K562 (cell line): Measurements from ENCODE around the gene VIPR2. TPM values are rescaled to one million over a fixed set of nuclear protein-coding genes. Genes with fewer than 3 reads are reported as not detected.

Experiments used
- ATAC-seq: fragments of 200-7000 bp; cut with Tn5 transposase; 3 replicates; pipeline ENCODE4 v1.9.1; 2020; ENCODE audit warnings: moderate library complexity
- BruUV-seq: library from RNA; stranded (reverse); fragments of 400-500 nt; replicated peaks from 2 replicates; lab custom pipeline; 2021; lab: Mats Ljungman, UMichigan
- CTCF ChIA-PET: fragments of 300-600 bp; formaldehyde crosslinking; extraction: SDS; loops from one replicate; lab custom pipeline; 2021; ENCODE audit warnings: low intra/inter-chr PET ratio; lab: Yijun Ruan, JAX
- POLR2A ChIA-PET: fragments of 300-600, 350-650 bp; sonication (Branson Sonifier 250); formaldehyde crosslinking; extraction: SDS; loops from one replicate; lab custom pipeline; 2021; ENCODE audit warnings: antibody characterized with exemption, inconsistent platforms; lab: Yijun Ruan, JAX
- DNase-seq, 4 experiments: peaks; one replicate each; pipeline versions ENCODE4 v3.0.0 to v3.0.0-alpha.2; 2011 to 2018; ENCODE audit warnings: low spot score in 3 of 4, mixed read lengths in 3 of 4; ENCODE audit errors: extremely low read depth in 1 of 4
- FAIRE-seq: peaks from 2 replicates; lab custom pipeline; 2011; peaks lifted over from hg19 to GRCh38; lab: Jason Lieb, UNC
- H2AFZ ChIP-seq: 2 replicates; pipeline ENCODE4 v1.6.0; 2011; ENCODE audit warnings: low read depth, low read length, control low read depth, inconsistent platforms
- H3K27ac ChIP-seq: fragments of 200-600 bp; 3 replicates; pipeline ENCODE4 v1.8.0; 2011; ENCODE audit warnings: low read depth, mild to moderate bottlenecking, control low read depth, inconsistent platforms, low read length, moderate library complexity, mixed read lengths; ENCODE audit errors: extremely low read depth
- H3K27me3 ChIP-seq, 2 experiments: fragments of 300-600 bp in 1 of 2; 2 replicates in 1 of 2; 3 replicates in 1 of 2; pipeline versions ENCODE4 v1.6.0 to v1.8.0; 2011; ENCODE audit warnings: inconsistent platforms in 2 of 2, low read length in 2 of 2, mild to moderate bottlenecking in 1 of 2, mixed read lengths in 1 of 2, moderate library complexity in 1 of 2; ENCODE audit not compliant: control insufficient read depth in 2 of 2, insufficient read depth in 2 of 2
- H3K36me3 ChIP-seq: fragments of 300-600 bp; 3 replicates; pipeline ENCODE4 v1.8.0; 2011; ENCODE audit warnings: mild to moderate bottlenecking, low read length, inconsistent platforms; ENCODE audit not compliant: control insufficient read depth, insufficient read depth
- H3K4me1 ChIP-seq, 2 experiments: fragments of 200-600 bp in 1 of 2; replicated peaks in 1 of 2; 2 replicates in 1 of 2; 3 replicates in 1 of 2; pipeline versions ENCODE4 v1.5.1 to v1.8.0; 2011; ENCODE audit warnings: inconsistent platforms in 2 of 2, low read length in 2 of 2, mild to moderate bottlenecking in 1 of 2, mixed read lengths in 1 of 2, moderate library complexity in 1 of 2; ENCODE audit not compliant: control insufficient read depth in 2 of 2, insufficient read depth in 2 of 2
- H3K4me2 ChIP-seq: 2 replicates; pipeline ENCODE4 v1.6.1; 2011; ENCODE audit warnings: low read length, control low read depth, inconsistent platforms, mixed read lengths; ENCODE audit not compliant: insufficient read depth
- H3K4me3 ChIP-seq: fragments of 200-600 bp; sonication (generic), shearing (Covaris generic); 2 replicates; pipeline ENCODE4 v1.5.1; 2016; ENCODE audit warnings: control low read depth, inconsistent platforms
- H3K79me2 ChIP-seq: fragments of 200-600 bp; 3 replicates; pipeline ENCODE4 v1.8.0; 2011; ENCODE audit warnings: low read length, inconsistent platforms; ENCODE audit not compliant: control insufficient read depth, insufficient read depth
- H3K9ac ChIP-seq, 2 experiments: 2 replicates each; pipeline versions ENCODE4 v1.6.0 to v1.6.1; 2011; ENCODE audit warnings: low read depth in 2 of 2, low read length in 2 of 2, control low read depth in 1 of 2, inconsistent platforms in 1 of 2, mild to moderate bottlenecking in 1 of 2, mixed read lengths in 1 of 2; ENCODE audit not compliant: insufficient read depth in 1 of 2
- H3K9me1 ChIP-seq: one replicate; pipeline ENCODE4 v1.6.0; 2011; ENCODE audit warnings: inconsistent platforms, mild to moderate bottlenecking, low read length, moderate library complexity; ENCODE audit not compliant: control insufficient read depth, insufficient read depth
- H3K9me3 ChIP-seq: replicated peaks from 2 replicates; pipeline ENCODE4 v1.5.1; 2011; ENCODE audit warnings: low read depth, low read length, inconsistent platforms; ENCODE audit not compliant: control insufficient read depth, insufficient read depth
- H4K20me1 ChIP-seq: replicated peaks from 2 replicates; pipeline ENCODE4 v1.6.1; 2011; ENCODE audit warnings: low read length, inconsistent platforms, mixed read lengths; ENCODE audit not compliant: control insufficient read depth, insufficient read depth
- ETS2 ChIP-seq: IDR thresholded peaks from 2 replicates; pipeline ENCODE4 v1.6.1; 2016; ENCODE audit warnings: borderline replicate concordance, missing genetic modification characterization, mild to moderate bottlenecking, moderate library complexity, missing compliant biosample characterization; ENCODE audit not compliant: poor library complexity, severe bottlenecking
- GTF2F1 ChIP-seq: IDR thresholded peaks from 2 replicates; pipeline ENCODE4 v1.6.1; 2011; ENCODE audit warnings: low read depth, low read length, improper control_type of control experiment
- NELFE ChIP-seq: IDR thresholded peaks from 2 replicates; pipeline ENCODE4 v1.6.1; 2011; ENCODE audit warnings: mild to moderate bottlenecking; ENCODE audit not compliant: insufficient read depth, insufficient read length
- OTX1 ChIP-seq: fragments of 450-650 bp; formaldehyde crosslinking; IDR thresholded peaks from 2 replicates; pipeline ENCODE4 v1.4.0; 2022; ENCODE audit warnings: mild to moderate bottlenecking
- PREB ChIP-seq: sonication (generic); formaldehyde crosslinking; IDR thresholded peaks from 2 replicates; pipeline ENCODE4 v1.8.1; 2023; ENCODE audit warnings: mild to moderate bottlenecking, missing genetic modification reagents
- ZNF830 ChIP-seq: fragments of 250-450 bp; sonication (Bioruptor Pico); IDR thresholded peaks from 2 replicates; pipeline ENCODE4 v1.5.0; 2021; ENCODE audit warnings: mild to moderate bottlenecking
- WGBS: fragments of 100-300 bp; shearing (Covaris generic); methylation state at CpG from one replicate; pipeline ENCODE4 v1.1.6; 2016; ENCODE audit warnings: low coverage, mixed read lengths; ENCODE audit not compliant: insufficient coverage; ENCODE audit errors: missing lambda C conversion rate; 5-methylcytosine and 5-hydroxymethylcytosine counted together
- in situ Hi-C: fragments of 300-500 bp; cut with MboI; formaldehyde crosslinking; loops from 4 replicates; pipeline ENCODE4 v1.15.0; 2018; ENCODE audit warnings: inconsistent platforms, mixed read lengths
- intact Hi-C: fragments of 100-400 bp; cut with micrococcal nuclease; formaldehyde crosslinking; loops from 2 replicates; pipeline ENCODE4 v1.14.2; 2022
- polyA plus RNA-seq, 8 experiments: library from polyadenylated mRNA; depleted of rRNA in 4 of 8; stranded (reverse) in 5 of 8; unstranded in 3 of 8; fragments of >200 nt; fragmentation: Nextera tagmentation in 2 of 8; fragmentation: Illumina TruSeq in 1 of 8; extraction: Ambion mirVana in 2 of 8; extraction: Trizol in 1 of 8; gene quantifications; 2 replicates each; pipeline versions ENCODE4 v1.2.1 to v1.2.3, GENCODE V29; 2011 to 2014; ENCODE audit warnings: inconsistent platforms in 1 of 8, missing spikeins in 1 of 8
- total RNA-seq, 7 experiments: library from RNA; depleted of rRNA in 6 of 7; stranded (reverse); fragments of >200 nt in 6 of 7; fragmentation: Illumina TruSeq in 2 of 7; extraction: Trizol in 2 of 7; gene quantifications; 2 replicates each; pipeline versions ENCODE4 v1.2.1 to v1.2.3, GENCODE V29; 2011 to 2021; ENCODE audit warnings: low replicate concordance in 1 of 7
- TF ChIP-seq, protein P1 (sequence below), 2 experiments: fragments of 450-650 bp in 1 of 2; IDR thresholded peaks; 2 replicates each; pipeline ENCODE4 v1.6.1; 2011 to 2017; ENCODE audit warnings: low read depth in 2 of 2, antibody characterized with exemption in 1 of 2, borderline replicate concordance in 1 of 2, low read length in 1 of 2, mild to moderate bottlenecking in 1 of 2, mixed read lengths in 1 of 2; ENCODE audit not compliant: control insufficient read depth in 1 of 2
- TF ChIP-seq, protein P2 (sequence below): fragments of 200-800 bp; sonication (Bioruptor generic); IDR thresholded peaks from 2 replicates; pipeline ENCODE4 v1.6.1; 2017; ENCODE audit warnings: missing genetic modification characterization, missing compliant biosample characterization

VIPR2 gene
- total and polyA plus RNA-seq, 9 of the 15 experiments (the other 6 are each of a cell fraction or from before 2014, with no cell fraction given) = 0.04 TPM; not detected in 8

DNA sequence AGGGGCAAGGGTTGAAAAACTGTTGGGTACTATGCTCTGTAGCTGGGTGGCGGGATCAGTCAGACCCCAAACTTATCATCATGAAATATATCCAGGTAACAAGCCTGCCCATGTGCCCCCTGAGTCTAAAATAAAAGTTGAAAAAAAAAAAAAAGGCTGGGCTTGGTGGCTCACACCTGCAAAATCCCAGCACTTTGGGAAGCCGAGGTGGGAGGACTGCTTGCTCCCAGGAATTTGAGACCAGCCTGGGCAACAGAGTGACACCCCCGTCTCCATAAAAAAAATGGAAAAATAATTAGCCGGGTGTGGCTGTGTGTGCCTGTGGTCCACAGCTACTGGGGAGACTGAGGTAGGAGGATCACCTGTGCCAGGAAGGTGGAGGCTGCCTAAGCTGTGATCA, 83.5 kb downstream of the VIPR2 start:
- no TSS peak for BruUV-seq
- WGBS = 0% methylated on average over 4 of the region's 4 CpGs
- no peak overlapping the region for H3K4me2 ChIP-seq
- no peaks in the 10 kb centered on the region for H3K9me3 ChIP-seq
- no peak overlapping the region for H3K27ac ChIP-seq
- H4K20me1 ChIP-seq = no peaks in the 10 kb centered on the region
- in situ Hi-C loops = no loop called here
- CTCF ChIA-PET = no interaction called here
- H3K27me3 ChIP-seq = peaks cover 50 to 74% of the 10 kb centered on the region in 2 experiments
- intact Hi-C loops = no loop called here
- ATAC-seq (no peak), FAIRE-seq (no peak), DNase-seq (no peak)
- H3K79me2 ChIP-seq = no peaks in the 10 kb centered on the region
- no peak overlapping the region for H3K4me3 ChIP-seq
- POLR2A ChIA-PET = interaction anchor here (0.6 kb wide), 1 partner anchor 1458 kb away, joined by 5 read pairs; no protein-coding TSS in a partner anchor
- no peaks in the 10 kb centered on the region for H3K36me3 ChIP-seq
- peaks cover 0 to 16% of the 10 kb centered on the region in 2 experiments; a peak in 1 of 5 replicates for H3K4me1 ChIP-seq
- no peak overlapping the region for H2AFZ ChIP-seq
- H3K9ac ChIP-seq = no peak overlapping the region
- H3K9me1 ChIP-seq = no peaks in the 10 kb centered on the region
- no peak for TF ChIP-seq GTF2F1
- TF ChIP-seq, protein P1, sequence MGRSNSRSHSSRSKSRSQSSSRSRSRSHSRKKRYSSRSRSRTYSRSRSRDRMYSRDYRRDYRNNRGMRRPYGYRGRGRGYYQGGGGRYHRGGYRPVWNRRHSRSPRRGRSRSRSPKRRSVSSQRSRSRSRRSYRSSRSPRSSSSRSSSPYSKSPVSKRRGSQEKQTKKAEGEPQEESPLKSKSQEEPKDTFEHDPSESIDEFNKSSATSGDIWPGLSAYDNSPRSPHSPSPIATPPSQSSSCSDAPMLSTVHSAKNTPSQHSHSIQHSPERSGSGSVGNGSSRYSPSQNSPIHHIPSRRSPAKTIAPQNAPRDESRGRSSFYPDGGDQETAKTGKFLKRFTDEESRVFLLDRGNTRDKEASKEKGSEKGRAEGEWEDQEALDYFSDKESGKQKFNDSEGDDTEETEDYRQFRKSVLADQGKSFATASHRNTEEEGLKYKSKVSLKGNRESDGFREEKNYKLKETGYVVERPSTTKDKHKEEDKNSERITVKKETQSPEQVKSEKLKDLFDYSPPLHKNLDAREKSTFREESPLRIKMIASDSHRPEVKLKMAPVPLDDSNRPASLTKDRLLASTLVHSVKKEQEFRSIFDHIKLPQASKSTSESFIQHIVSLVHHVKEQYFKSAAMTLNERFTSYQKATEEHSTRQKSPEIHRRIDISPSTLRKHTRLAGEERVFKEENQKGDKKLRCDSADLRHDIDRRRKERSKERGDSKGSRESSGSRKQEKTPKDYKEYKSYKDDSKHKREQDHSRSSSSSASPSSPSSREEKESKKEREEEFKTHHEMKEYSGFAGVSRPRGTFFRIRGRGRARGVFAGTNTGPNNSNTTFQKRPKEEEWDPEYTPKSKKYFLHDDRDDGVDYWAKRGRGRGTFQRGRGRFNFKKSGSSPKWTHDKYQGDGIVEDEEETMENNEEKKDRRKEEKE (IDR thresholded peaks at IDR 0.05; ENCODE audit: borderline replicate concordance in 1 of 2, control insufficient read depth in 1 of 2, low read depth in 2 of 2, low read length in 1 of 2) = no peak
- TF ChIP-seq OTX1 = no peak
- TF ChIP-seq PREB (CRISPR knock-in tag) = no peak
- TF ChIP-seq, protein P2, sequence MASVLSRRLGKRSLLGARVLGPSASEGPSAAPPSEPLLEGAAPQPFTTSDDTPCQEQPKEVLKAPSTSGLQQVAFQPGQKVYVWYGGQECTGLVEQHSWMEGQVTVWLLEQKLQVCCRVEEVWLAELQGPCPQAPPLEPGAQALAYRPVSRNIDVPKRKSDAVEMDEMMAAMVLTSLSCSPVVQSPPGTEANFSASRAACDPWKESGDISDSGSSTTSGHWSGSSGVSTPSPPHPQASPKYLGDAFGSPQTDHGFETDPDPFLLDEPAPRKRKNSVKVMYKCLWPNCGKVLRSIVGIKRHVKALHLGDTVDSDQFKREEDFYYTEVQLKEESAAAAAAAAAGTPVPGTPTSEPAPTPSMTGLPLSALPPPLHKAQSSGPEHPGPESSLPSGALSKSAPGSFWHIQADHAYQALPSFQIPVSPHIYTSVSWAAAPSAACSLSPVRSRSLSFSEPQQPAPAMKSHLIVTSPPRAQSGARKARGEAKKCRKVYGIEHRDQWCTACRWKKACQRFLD (CRISPR knock-in tag) = no peak
- no peak for TF ChIP-seq ETS2 (tag)
- no peak for TF ChIP-seq NELFE
- no peak for TF ChIP-seq ZNF830
